Activated CD4-positive, alpha-beta T cell treated with anti-CD3 and anti-CD28 coated beads, Interleukin-2, amount 50 U/mL, for 1 hour (primary cell): ENCODE measurements around the gene PRKD2.
"Not testable (repeated sequence)": the region's sequence is repeated elsewhere in the genome, so short reads cannot be mapped to it uniquely, and the experiment has no call there.

Experiments
- DNase-seq: peaks from one replicate; pipeline ENCODE4 v3.0.0-alpha.2; 2020

PRKD2 gene

DNA sequence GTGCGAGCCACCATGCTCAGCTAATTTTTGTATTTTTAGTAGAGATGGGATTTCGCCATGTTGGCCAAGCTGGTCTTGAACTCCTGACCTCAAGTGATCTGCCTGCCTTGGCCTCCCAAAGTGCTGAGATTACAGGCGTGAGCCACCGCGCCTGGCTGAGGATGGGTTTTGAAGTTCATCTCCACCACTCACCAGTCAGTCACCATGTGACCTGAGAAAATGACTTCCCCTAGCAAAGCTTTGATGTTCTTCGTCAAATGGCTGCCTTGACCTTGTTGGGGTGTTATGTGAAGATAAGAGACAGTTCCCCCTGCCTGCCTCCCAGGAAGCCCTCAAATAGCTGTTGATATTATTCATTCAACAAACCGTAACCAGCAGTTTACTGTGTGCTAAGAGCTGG, 87.9 kb downstream of the PRKD2 start:
- DNase-seq, result not testable (repeated sequence)

DNA sequence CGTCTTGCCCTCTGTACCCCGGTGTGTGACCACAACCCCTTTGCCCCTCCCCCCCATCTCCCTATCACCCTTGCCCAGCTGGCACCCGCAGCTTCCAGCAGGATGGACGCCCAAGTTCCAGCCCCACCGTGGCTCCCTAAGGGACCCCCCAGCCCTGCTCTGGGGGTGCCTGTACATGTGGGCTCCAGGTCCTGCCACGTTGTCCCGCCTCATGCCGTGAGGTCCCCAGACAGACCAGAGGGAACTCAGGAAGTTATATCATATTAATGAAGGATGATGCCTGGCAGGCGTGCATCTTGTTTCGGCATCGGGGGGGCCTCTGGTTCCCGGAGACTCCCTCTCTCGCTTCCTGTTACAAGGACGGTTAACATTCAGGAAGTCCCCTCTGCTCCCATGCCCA, 90.5 kb downstream of the PRKD2 start:
- DNase-seq, result no peak

DNA sequence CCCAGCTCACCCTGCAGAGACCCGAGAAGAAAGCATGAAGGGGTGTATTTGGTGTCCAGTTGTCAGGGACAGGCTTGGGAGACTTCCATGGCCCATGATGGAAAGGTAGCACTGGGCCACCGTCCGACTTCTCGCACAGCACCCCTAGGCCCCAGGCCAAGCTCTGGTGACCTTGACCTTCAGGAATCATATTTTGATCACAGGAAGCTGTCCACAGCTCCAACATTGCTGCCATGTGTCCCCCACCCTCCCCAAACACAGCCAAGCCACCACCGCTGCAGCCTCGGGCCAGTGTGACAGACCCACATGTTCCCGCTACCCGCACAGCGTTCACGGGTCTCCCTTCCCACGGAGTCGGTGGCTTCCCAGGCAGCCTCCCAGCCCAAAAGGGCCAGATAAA, 91.2 kb downstream of the PRKD2 start:
- no peak for DNase-seq

DNA sequence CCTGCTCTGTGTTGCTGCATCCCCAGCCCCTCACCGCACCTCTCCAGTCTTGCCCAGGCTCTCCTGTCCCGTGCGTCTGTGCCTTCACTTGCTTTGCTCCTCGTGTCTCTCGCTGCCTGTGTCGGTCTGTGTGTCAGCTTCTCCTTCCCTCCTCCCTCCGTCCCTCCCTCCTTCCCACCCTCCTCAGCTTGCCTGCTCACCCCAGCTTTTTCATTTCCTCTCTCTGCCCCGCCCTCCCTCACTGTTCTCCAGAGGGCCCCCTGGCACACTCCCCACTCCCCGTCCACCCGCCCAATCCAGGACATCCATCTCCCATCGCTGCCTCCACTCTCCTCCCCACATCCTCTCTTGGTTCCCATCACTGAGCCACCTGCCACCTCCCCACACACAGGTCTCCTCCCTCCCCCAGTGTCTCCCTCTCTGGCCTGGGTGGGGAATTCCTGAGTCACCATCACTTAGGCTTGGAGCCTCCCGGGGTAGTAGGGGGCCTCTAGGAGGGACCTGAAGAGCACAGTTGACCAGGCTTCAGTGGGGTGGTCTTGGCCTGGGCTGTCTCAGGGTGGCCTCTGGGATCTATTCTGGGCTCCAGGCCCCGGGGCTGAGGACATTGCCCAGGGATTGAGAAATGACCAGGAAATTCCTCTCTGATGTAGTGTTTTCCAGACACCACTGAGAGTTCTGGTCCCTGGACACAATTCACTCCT, 91.8 kb downstream of the PRKD2 start, which contains the start of gene PTGIR:
Gene PTGIR (minus strand): TSS at position 132 of the 704 bp plus-strand sequence. CDS start 864 bp downstream, outside the sequence.
- no peak for DNase-seq
